Testis (tissue), 2 donors: ENCODE results near the gene RAB7A.

Source experiments
- POLR2A ChIP-seq: fragments of 450-650 bp; IDR thresholded peaks from one replicate; pipeline ENCODE4 v1.6.1; 2017; ENCODE audit warnings: antibody characterized with exemption, mild to moderate bottlenecking, moderate library complexity
- TF ChIP-seq, protein P1 (sequence below), 3 experiments: fragments of 450-650 bp in 2 of 3; fragments of 200-600 bp in 1 of 3; sonication (generic) in 1 of 3; IDR thresholded peaks; one replicate each; pipeline ENCODE4 v1.5.1; 2016 to 2019; ENCODE audit warnings: antibody characterized with exemption in 3 of 3, mild to moderate bottlenecking in 2 of 3, moderate library complexity in 1 of 3

DNA sequence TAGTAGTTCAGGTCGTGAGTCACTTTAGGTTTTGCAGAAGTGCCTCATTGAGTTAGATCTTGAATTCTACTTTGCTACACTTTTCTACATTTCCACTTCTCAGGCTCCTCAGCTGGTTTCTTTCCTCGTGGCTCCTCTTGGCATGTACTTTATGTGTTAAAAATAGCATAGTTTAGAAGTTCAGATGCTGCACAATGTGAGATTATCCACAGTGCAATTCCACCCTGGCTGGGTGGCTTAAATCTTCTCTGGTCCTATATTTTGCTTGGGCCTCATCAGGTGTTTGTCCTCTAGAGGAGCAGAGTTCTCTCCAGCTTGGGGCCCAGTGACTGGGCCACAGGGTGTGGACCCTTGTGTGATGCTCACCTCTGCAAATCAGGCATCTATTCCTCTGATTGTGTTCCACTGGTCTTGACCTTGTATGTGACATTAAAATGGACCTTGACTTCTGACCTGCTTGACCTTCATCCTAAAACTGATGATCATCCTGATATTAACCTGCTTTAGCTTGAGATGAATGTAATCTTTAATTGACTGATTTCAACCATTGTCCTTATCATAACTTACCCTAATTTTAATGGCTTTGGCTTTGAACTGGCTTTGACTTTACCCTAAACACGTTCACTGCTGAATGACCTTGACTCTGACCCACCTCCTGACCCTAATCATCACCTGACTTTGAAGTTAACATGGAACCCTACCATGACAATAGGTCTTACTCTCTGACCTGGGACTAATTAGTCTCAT, 89.5 kb downstream of the RAB7A start:
- TF ChIP-seq, protein P1, sequence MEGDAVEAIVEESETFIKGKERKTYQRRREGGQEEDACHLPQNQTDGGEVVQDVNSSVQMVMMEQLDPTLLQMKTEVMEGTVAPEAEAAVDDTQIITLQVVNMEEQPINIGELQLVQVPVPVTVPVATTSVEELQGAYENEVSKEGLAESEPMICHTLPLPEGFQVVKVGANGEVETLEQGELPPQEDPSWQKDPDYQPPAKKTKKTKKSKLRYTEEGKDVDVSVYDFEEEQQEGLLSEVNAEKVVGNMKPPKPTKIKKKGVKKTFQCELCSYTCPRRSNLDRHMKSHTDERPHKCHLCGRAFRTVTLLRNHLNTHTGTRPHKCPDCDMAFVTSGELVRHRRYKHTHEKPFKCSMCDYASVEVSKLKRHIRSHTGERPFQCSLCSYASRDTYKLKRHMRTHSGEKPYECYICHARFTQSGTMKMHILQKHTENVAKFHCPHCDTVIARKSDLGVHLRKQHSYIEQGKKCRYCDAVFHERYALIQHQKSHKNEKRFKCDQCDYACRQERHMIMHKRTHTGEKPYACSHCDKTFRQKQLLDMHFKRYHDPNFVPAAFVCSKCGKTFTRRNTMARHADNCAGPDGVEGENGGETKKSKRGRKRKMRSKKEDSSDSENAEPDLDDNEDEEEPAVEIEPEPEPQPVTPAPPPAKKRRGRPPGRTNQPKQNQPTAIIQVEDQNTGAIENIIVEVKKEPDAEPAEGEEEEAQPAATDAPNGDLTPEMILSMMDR (IDR thresholded peaks at IDR 0.05) = no peak
- no peak for TF ChIP-seq POLR2A
